AG08396 (cell line): ENCODE data around the gene KMT2B.
"Not testable (repeated sequence)": the region's sequence is repeated elsewhere in the genome, so short reads cannot be mapped to it uniquely, and the experiment has no call there.

Experiments
- DNase-seq: peaks from one replicate; pipeline ENCODE4 v3.0.0; 2012; ENCODE audit warnings: low spot score, mixed read lengths

The KMT2B gene, protein sequence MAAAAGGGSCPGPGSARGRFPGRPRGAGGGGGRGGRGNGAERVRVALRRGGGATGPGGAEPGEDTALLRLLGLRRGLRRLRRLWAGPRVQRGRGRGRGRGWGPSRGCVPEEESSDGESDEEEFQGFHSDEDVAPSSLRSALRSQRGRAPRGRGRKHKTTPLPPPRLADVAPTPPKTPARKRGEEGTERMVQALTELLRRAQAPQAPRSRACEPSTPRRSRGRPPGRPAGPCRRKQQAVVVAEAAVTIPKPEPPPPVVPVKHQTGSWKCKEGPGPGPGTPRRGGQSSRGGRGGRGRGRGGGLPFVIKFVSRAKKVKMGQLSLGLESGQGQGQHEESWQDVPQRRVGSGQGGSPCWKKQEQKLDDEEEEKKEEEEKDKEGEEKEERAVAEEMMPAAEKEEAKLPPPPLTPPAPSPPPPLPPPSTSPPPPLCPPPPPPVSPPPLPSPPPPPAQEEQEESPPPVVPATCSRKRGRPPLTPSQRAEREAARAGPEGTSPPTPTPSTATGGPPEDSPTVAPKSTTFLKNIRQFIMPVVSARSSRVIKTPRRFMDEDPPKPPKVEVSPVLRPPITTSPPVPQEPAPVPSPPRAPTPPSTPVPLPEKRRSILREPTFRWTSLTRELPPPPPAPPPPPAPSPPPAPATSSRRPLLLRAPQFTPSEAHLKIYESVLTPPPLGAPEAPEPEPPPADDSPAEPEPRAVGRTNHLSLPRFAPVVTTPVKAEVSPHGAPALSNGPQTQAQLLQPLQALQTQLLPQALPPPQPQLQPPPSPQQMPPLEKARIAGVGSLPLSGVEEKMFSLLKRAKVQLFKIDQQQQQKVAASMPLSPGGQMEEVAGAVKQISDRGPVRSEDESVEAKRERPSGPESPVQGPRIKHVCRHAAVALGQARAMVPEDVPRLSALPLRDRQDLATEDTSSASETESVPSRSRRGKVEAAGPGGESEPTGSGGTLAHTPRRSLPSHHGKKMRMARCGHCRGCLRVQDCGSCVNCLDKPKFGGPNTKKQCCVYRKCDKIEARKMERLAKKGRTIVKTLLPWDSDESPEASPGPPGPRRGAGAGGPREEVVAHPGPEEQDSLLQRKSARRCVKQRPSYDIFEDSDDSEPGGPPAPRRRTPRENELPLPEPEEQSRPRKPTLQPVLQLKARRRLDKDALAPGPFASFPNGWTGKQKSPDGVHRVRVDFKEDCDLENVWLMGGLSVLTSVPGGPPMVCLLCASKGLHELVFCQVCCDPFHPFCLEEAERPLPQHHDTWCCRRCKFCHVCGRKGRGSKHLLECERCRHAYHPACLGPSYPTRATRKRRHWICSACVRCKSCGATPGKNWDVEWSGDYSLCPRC (N-terminal part only)

DNA sequence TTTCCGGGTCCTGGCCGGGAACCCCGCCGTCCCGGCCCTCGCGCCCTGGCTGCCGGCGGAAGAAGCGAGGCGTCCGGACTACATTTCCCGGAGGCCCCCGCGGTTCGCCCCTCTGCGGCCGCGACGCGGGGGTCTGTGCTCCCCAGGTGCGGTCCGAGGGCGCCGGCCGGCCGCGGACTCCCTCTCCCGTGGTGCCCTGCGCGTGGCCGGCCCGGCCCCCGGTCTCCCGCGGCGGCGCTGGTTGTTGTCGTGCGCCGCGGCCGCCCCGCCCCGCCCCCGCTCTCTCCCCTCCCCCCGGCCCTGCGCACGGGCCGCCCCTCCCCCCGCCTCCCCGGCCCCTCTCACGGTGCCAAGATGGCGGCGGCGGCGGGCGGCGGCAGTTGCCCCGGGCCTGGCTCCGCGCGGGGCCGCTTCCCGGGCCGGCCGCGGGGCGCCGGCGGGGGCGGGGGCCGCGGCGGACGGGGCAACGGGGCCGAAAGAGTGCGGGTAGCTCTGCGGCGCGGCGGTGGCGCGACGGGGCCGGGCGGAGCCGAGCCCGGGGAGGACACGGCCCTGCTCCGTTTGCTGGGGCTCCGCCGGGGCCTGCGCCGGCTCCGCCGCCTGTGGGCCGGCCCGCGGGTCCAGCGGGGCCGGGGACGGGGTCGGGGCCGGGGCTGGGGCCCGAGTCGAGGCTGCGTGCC lies at the start of gene KMT2B:
Gene KMT2B (plus strand): TSS at position 339 of the 680 bp plus-strand sequence. CDS start 16 bp downstream, at position 355.
- peak; percentile 99 for DNase-seq

DNA sequence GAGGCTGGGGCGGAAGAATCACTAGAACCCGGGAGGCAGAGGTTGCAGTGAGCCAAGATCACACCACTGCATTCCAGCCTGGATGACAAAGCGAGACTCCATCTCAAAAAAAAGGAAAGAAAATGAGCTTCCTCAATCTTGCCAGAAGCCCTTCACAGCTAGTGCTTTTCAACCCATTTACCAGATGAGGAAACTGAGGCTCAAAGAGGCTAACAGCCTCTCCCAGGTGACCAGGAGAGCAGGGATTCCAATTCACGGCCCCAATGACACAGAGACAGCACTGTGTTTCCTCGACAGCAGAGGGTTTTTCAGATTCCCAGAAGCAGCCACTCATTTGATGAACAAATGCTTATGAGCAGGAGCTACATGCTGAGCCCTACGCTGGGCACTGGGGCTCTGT lies 48.2 kb upstream of the KMT2B start:
- no peak for DNase-seq

DNA sequence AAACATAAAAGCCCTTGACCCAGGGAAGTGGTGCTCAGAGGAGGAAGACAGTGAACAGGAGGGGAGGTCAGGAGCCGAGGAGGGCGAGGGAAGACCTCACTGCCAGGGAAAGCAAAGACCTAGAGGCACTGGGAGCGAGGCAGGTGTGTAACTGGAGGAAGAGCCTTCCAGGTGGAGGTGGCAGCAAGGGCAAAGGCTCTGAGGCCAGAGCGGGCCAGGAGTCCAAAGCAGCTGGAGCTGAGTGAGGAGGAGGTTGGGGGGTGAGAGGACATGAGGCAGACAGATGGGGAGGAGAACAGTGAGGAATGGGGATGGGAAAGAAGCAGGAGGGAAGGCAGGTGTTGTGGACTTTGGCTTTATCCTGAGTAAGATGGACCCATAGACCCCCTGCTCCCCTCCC lies 47.8 kb upstream of the KMT2B start:
- DNase-seq, result no peak

DNA sequence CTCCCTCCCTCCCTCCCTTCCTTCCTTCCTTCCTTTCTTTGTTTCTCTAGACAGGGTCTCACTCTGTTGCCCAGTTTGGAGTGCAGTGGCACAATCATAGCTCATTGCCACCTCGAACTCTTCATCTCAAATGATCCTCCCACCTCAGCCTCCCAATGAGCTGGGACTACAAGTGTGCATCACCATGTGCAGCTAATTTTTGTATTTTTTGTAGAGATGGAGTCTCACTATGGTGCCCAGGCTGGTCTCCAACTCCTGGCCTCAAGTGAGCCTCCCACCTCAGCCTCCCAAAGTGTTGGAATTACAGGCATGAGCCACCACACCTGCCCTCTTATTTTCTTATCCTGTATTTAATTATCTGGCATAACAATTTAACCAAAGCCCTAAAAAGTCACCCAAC lies 47.1 kb upstream of the KMT2B start:
- no peak for DNase-seq

DNA sequence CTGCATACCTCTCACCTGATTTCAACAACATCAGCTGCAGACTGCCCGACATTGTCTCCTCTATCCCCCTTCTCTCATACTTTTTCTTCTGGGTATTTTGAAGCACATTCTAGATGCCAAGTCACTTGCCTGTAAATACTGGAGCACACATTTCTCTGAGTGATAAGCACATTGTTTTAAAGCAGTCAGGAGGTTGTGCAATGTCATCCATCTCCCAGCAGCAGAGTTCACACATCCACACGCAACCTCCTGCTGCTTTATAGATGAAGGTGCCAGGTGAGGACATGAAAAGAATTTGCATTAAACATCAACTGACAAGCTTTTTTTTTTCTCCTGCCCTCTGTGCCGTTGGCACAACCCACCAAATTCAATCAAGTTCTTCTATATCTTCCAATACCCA lies 46.0 kb upstream of the KMT2B start:
- DNase-seq, result no peak

DNA sequence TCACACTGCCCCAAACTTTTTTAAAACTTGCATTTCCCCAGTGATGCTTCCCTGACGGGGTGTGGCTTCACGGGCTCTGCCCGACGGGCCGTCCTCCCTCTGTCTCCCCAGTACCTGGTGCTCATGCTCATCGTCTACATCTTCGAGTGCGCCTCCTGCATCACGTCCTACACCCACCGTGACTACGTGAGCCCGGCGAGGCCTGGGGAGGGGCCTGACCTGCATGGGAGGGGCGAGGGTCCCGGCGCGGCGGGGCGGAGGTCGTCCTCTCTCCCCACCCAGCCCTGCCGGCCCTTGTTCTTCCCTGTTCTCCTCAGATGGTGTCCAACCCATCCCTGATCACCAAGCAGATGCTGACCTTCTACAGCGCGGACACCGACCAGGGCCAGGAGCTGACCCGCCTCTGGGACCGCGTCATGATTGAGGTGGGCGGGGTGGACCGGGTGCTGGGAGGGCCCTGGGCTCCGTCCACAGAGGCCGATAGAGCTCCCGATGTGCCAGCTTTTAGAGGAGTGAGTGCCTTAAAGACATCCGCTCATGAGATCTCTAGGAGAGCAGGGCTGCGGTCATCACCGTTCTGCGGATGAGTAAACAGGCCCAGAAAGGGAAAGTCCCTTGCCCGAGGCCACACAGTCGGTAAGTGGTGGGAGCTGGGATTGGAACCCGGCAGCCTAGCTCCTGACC lies 44.5 kb upstream of the KMT2B start:
- peak; percentile 86 for DNase-seq

DNA sequence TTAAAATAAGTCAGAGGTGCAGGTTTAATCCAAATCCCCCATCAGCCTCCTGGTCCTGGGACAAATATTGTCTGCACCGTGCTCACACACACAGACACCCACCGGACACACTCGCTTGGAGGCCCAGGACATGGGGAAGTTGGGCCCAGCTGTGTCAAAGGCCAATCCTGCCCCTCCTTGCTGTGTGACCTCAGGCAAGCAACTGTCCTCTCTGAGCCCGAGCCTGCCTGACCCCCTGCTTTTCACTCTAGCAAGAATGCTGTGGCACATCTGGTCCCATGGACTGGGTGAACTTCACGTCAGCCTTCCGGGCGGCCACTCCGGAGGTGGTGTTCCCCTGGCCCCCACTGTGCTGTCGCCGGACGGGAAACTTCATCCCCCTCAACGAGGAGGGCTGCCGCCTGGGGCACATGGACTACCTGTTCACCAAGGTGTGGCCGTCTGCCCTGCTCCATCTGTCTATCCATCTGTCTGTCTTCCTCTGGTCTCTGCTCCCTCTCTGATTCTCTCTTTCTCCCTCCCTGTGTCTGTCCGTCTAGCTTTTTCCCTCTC lies 42.1 kb upstream of the KMT2B start:
- DNase-seq, result no peak

DNA sequence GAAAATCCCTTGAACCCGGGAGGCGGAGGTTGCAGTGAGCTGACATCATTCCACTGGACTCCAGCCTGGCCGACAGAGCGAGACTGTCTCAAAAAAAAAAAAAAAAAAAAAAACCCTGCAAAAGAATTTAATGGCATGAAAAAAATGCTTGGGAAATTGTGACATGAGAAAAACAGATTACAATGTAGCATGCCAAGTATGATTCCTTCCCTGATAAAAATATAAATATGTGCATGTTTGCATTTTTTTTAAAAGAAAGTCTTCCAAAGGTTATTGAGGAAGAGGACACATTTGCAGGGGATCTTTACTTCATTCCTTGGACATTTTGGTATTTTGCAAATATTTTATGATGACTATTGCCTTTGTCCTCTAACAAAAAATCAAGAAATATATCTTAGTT lies 28.0 kb upstream of the KMT2B start:
- no peak for DNase-seq

DNA sequence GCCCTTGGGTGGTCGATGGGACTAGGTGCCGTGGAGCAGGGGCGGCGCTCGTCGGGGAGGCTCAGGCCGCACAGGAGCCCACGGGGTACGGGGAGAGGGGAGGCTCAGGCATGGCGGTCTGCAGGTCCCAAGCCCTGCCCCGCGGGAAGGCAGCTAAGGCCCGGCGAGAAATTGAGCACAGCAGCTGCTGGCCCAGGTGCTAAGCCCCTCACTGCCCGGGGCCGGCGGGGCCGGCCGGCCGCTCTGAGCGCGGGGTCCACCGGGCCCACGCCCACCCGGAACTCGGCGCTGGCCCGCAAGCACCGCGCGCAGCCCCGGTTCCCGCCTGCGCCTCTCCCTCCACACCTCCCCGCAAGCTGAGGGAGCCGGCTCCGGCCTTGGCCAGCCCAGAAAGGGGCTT lies 26.7 kb upstream of the KMT2B start:
- not testable (repeated sequence) for DNase-seq

DNA sequence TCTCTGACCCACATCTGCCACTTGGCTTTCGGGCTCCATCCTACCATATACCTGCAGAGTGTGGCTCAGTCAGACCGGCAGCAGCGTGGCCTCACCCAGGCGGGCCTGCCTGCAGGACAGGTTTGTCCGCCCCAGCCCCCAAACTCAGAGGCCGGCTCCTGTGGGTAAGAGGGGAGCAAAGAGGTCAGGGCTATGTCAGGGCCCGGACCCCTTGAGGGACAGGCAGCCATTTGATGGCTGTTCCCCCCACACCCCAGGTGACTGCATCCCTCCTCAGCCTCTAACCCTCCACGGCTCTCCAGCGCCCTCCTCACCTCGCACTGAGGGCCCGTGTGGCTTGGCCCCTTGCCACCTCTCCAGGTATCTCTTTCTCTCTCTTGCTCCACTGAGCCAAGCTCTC lies 25.8 kb upstream of the KMT2B start:
- DNase-seq, result no peak

DNA sequence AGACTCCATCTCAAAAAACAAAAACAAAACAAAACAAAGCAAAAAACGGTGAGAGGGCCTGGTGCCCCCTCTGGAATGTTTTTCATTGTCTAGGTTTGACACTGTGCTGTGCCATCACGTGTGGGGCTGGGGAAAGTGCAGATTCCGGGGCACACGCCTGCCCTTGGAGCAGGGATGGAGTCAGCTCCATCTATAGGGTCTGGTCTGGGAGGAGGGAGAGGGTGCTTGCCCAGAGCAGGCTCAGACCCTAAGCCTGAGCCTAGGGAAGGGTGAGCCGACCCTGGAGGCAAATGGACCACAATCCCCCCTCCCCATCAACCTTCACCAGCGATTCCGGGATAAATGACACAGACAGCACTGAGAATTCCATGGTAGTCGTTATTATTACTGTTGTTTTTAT lies 24.4 kb upstream of the KMT2B start:
- DNase-seq, result no peak

DNA sequence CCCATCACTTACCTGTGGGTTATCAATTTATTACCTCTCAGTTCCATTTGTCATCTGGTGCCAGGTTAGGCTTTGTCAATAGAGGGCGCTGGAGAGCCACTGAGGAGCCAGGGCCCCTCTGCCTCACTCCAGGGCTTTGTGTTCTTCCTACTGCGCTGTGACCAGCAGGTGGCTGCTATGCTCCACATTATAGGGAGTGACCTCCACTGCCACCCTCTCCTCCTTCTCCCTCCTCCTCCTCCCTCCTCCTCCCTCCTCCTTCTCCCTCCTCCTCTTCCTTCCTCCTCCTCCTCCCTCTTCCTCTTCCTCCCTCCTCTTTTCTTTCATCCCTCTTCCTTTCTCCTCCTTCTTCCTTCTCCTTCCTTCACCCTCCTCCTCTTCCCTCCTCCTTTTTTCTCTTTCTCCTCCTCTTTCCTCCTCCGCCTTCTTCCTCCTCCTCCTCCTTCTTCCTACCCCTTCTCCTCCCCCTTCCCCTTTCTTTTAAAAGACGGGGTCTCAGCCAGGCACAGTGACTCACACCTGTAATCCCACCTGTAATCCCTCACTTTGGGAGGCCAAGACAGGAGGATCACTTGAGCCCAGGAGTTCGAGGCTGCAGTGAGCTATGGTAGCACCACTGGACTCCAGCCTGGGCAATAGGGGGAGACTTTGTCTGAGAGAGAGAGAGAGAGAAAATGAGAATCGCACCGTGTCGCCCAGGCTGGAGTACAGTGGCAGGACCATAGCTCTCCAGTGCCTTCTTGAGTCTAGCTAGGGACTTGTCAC lies 23.8 kb upstream of the KMT2B start:
- peak; percentile 88 for DNase-seq

DNA sequence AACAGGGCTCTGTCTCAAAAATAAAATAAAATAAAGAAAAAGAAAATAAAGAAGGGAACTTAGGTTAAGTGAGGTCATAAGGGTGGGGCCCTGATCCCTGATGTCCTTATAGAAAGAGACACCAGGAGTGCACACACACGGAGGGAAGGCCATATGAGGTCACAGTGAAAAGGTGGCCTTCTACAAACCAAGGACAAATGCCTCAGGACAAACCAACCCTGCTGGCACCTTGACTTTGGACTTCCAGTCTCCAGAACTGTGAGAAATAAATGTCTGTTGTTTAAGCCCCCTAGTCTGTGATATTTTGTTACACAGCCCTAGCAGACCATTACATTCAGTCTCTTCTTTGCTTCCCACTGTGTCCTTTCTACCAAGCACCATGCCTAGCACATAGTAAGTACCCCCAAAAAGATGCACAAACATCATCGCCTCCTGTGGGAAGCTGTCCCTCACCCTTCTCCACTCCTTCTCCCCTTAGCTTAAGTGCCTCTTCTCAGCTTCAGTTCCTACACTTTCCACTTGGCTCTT lies 21.8 kb upstream of the KMT2B start:
- no peak for DNase-seq

DNA sequence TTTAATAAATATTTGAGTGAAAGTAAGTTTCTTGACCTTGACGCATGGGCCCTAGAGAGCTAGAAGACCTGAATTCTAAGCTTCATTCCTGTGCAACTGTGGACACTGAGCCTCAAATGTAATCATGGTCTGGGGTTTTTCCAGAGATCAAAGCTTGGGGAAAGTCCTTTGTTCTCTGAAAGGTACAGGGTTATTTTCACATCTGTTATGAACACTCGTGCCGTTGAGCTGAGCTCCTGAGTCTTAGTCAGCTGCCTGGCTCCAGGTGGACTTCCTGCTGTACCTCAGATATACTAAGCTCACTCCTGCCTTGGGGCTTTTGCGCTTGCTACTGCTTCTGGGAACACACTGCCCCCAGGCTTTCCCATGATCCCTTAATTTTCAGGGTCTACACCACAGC lies 21.0 kb upstream of the KMT2B start:
- no peak for DNase-seq

DNA sequence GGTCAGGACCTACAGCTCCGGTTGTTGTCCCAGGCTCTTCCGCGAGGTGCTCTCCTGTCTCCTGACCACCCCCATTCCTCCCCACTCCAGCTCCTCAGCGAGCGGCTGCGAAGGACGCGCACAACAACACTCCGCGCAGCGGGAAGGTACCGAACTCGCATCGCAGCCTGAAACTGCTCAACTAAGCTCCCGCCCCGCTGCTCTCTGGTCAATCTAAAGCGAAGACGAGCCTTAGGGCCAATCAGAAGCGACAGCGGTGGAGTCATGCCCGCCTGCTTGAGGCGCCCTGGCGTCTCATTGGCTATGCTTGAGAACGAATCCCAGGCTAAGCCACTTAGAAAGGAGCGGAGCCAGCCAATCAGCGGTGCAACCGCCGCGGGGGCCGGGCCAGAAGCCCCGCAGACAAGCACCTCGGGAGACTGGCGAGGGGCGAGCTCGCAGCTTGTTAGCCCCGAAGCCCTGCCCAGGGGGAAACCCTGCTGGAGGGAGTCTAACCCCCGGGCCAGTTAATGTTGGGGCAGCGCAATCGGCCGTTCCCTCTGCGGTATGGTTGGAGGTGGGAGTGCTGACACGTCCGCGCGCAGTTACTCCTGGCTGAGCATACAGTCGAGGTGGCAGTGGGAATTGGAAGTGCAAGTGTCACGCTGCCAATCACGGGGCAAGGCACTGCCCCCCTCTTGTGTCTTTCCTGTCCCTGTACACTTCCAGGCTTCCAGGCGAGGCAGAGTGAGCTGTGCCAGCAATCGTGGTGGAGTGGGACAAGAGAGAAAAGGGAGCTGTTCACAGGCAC lies 15.4 kb upstream of the KMT2B start:
- DNase-seq, result peak; percentile 97

DNA sequence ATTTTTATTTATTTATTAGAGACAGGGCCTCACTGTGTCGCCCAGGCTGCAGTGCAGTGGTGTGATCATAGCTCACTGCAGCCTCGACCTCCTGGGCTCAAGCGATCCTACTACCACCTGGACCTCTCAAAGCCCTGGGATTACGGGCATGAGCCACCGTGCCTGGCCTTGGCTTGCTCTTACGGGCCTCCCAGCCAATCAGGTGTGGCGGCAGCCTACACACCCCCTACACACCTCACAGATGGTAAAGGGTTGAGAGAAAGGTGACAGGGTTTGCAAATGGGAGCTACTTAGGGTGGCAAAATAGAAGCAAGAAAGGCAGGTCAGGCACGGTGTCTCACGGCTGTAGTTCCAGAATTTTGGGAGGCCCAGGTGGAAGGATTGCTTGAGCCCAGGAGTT lies 14.5 kb upstream of the KMT2B start:
- DNase-seq, result no peak

DNA sequence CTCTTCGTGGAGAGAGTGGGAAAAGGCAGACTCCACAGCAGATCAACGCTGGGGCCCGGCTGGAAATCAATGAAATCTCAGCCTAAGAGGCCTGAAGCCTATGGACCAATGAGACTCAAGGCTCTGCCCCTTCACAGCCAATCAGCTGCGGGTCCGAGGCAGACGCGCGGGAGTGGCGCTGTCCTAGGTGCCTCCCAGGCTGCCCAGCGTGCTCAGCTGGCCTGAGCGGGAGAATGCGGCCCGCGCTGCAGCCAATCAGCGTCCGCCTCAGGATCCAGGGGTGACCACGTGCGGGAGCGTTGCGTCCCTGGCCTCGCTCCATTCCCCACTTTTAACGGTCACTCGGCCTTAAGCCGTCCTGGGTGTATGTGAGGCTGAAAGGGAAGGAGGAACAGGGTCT lies 13.6 kb upstream of the KMT2B start, which contains the start of gene ZBTB32:
Gene ZBTB32 (plus strand): TSS at position 341 of the 400 bp plus-strand sequence. CDS start 10,069 bp downstream, outside the sequence.
- DNase-seq, result peak; percentile 87

DNA sequence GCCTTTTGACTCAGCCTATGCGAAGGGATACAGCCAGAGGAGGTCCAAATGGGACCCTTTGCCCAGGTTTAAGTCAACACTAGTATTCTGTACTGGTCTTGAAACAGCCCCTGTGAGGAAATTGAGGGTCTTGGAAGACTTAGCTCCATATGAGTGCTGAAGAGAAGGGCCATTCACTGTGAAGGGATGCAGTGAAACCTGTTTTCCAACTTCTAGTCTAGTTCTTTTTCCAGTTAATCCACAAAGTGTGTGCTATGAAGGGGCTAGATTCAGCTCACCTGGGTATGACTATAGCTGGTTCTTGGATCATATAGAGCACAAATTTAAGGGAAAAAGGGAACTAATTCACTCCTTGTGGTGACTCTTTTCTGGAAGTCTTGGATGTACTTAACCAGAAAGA lies 9.4 kb upstream of the KMT2B start:
- no peak for DNase-seq
